Progenitor cell of endocrine pancreas (in vitro differentiated cells): Measurements from ENCODE around the gene SREBF2. TPM values are rescaled to one million over a fixed set of nuclear protein-coding genes. Genes with fewer than 3 reads are reported as not detected.

ENCODE experiments used
- DNase-seq: peaks from one replicate; pipeline ENCODE4 v3.0.0; 2021; ENCODE audit warnings: low spot score; ENCODE audit not compliant: unreplicated experiment
- H3K27ac Mint-ChIP-seq: 2 replicates; pipeline ENCODE4 v1.8.0; 2021; ENCODE audit warnings: mild to moderate bottlenecking, moderate library complexity, mixed read lengths
- H3K27me3 Mint-ChIP-seq: 2 replicates; pipeline ENCODE4 v1.8.0; 2021; ENCODE audit warnings: mixed read lengths
- H3K36me3 Mint-ChIP-seq: 2 replicates; pipeline ENCODE4 v1.8.0; 2022; ENCODE audit warnings: mixed read lengths; ENCODE audit not compliant: insufficient read depth
- H3K4me1 Mint-ChIP-seq: 2 replicates; pipeline ENCODE4 v1.8.0; 2021; ENCODE audit warnings: low read depth, mixed read lengths
- H3K4me3 Mint-ChIP-seq: 2 replicates; pipeline ENCODE4 v1.8.0; 2021; ENCODE audit warnings: low read depth, mild to moderate bottlenecking, moderate library complexity, mixed read lengths
- H3K9me3 Mint-ChIP-seq: 2 replicates; pipeline ENCODE4 v1.8.0; 2021; ENCODE audit warnings: low read depth, mixed read lengths
- total RNA-seq: library from RNA; stranded (reverse); gene quantifications from 2 replicates; pipeline ENCODE4 v1.2.1, GENCODE V29; 2021
- TF ChIP-seq, protein P1 (sequence below): fragments of 200-600 bp; sonication (generic); IDR thresholded peaks from one replicate; pipeline ENCODE4 v1.5.0; 2021; ENCODE audit warnings: antibody characterized with exemption, mild to moderate bottlenecking; ENCODE audit not compliant: unreplicated experiment

SREBF2 gene
- total RNA-seq, 1 donor from 2014 or later = 156 TPM

DNA sequence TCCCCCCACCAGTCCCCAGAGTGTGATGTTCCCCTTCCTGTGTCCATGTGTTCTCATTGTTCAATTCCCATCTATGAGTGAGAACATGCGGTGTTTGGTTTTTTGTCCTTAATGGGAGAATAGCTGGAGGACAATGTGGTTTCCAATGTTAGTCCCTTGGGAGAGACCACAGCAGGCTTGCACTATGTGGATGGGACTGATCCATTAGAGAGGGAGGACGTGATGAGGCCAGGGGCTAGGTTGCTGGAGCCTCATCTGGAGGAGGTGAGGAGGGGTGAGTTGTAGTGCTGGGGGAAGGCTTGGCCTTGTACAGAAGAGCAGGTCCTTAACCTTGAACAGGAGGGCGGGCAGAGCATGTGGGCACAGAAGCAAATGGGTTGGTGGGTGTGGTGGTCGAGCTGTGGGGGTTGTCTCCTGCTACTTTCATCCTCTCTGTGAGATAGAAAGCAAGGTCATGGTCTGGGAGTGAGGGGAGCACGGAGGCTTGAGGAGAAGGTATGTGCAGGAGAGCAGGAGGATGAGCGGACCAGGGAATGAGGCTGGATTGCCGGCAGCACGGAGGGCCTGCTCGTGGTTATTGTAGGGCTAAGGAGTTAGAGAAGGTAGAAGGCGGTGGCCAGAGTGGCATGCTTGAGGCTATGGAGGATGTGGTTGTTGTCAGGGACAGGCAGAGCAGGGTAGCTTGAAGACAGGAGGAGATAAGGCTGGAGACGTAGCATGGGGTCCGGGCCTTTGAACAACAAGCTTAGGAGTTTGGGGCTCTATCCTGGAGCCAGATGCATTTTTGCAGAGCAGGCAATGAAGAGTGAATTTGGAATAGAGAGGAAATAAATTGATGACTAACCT is 11.2 kb upstream of the SREBF2 start:
- H3K36me3 Mint-ChIP-seq = peaks cover 1% of the 10 kb centered on the region
- H3K9me3 Mint-ChIP-seq = no peaks in the 10 kb centered on the region
- DNase-seq = no peak
- TF ChIP-seq, protein P1, sequence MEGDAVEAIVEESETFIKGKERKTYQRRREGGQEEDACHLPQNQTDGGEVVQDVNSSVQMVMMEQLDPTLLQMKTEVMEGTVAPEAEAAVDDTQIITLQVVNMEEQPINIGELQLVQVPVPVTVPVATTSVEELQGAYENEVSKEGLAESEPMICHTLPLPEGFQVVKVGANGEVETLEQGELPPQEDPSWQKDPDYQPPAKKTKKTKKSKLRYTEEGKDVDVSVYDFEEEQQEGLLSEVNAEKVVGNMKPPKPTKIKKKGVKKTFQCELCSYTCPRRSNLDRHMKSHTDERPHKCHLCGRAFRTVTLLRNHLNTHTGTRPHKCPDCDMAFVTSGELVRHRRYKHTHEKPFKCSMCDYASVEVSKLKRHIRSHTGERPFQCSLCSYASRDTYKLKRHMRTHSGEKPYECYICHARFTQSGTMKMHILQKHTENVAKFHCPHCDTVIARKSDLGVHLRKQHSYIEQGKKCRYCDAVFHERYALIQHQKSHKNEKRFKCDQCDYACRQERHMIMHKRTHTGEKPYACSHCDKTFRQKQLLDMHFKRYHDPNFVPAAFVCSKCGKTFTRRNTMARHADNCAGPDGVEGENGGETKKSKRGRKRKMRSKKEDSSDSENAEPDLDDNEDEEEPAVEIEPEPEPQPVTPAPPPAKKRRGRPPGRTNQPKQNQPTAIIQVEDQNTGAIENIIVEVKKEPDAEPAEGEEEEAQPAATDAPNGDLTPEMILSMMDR = no peak
- H3K4me3 Mint-ChIP-seq = no peak overlapping the region
- H3K27ac Mint-ChIP-seq = no peak overlapping the region
- H3K27me3 Mint-ChIP-seq = no peaks in the 10 kb centered on the region
- H3K4me1 Mint-ChIP-seq = no peaks in the 10 kb centered on the region

- Mint-ChIP-seq H3K36me3 (peaks cover 1% of the 10 kb centered on the region), H3K4me3 (no peak overlapping the region), H3K4me1 (no peaks in the 10 kb centered on the region), H3K27me3 (no peaks in the 10 kb centered on the region), H3K27ac (no peak overlapping the region), H3K9me3 (no peaks in the 10 kb centered on the region)
- DNase-seq = no peak
- TF ChIP-seq, protein P1 = peak; percentile 41
Observed at GRCh38 chr22:41822317-41823057, 10.4 kb upstream of the SREBF2 start.

- H3K27ac Mint-ChIP-seq = peak overlapping the region; percentile 34
- H3K36me3 Mint-ChIP-seq = peaks cover 1% of the 10 kb centered on the region
- TF ChIP-seq, protein P1 = no peak
- H3K27me3 Mint-ChIP-seq = no peaks in the 10 kb centered on the region
- peaks cover 6% of the 10 kb centered on the region for H3K4me1 Mint-ChIP-seq
- DNase-seq = no peak
- no peak overlapping the region for H3K4me3 Mint-ChIP-seq
- no peaks in the 10 kb centered on the region for H3K9me3 Mint-ChIP-seq
Observed at GRCh38 chr22:41823797-41824196, 9.1 kb upstream of the SREBF2 start.

GRCh38 chr22:41825376-41825775 is 7.5 kb upstream of the SREBF2 start:
- Mint-ChIP-seq H3K4me1 (peaks cover 6% of the 10 kb centered on the region), H3K36me3 (peaks cover 1% of the 10 kb centered on the region), H3K27ac (no peak overlapping the region)

DNA sequence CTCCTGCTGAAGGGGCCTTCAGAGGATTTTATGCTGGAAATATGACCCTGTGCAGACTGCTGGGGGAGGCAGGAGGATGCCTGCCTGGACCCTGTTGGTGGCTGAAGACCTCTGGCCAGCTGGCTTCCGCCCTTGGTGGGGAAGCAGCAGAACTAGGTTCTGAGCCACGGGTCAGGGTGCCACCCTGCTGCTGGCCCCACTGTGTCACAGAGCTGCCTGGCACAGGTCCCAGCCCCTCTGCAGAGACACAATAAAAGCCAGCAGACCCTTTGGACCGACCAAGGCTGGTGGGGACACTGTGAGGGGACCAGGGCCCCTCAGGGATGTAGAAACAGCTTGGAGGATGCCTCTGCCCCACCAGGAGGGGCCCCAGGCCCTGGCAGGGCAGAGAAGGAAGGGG is 6.9 kb upstream of the SREBF2 start:
- Mint-ChIP-seq H3K9me3 (no peaks in the 10 kb centered on the region), H3K4me1 (peaks cover 6% of the 10 kb centered on the region), H3K36me3 (peaks cover 1% of the 10 kb centered on the region), H3K4me3 (no peak overlapping the region), H3K27ac (no peak overlapping the region), H3K27me3 (no peaks in the 10 kb centered on the region)
- no peak for DNase-seq
- TF ChIP-seq, protein P1 = no peak

More at GRCh38 chr22:41825376-41825775, 7.5 kb upstream of the SREBF2 start:
- no peaks in the 10 kb centered on the region for H3K9me3 Mint-ChIP-seq
- DNase-seq = no peak
- TF ChIP-seq, protein P1 = no peak
- no peak overlapping the region for H3K4me3 Mint-ChIP-seq
- no peaks in the 10 kb centered on the region for H3K27me3 Mint-ChIP-seq
